RWPE2 (cell line): ENCODE results near the gene LGR5.

Experiments
- ATAC-seq: fragments of 200-7000 bp; cut with Tn5 transposase; 3 replicates; pipeline ENCODE4 v1.9.1; 2021; ENCODE audit warnings: low read depth
- DNase-seq: peaks from one replicate; pipeline ENCODE4 v3.0.0-alpha.2; 2020; ENCODE audit warnings: low spot score
- H3K27ac ChIP-seq: fragments of 450-650 bp; 2 replicates; pipeline ENCODE4 v1.5.1; 2017; ENCODE audit warnings: mild to moderate bottlenecking; ENCODE audit not compliant: poor library complexity, severe bottlenecking
- H3K27me3 ChIP-seq: fragments of 250-450 bp; sonication (Bioruptor Pico); 2 replicates; pipeline ENCODE4 v1.5.1; 2021; ENCODE audit warnings: mild to moderate bottlenecking, moderate library complexity; ENCODE audit not compliant: insufficient read depth, poor library complexity, severe bottlenecking
- H3K36me3 ChIP-seq: fragments of 250-450 bp; sonication (Bioruptor Pico); 2 replicates; pipeline ENCODE4 v1.5.1; 2020; ENCODE audit warnings: low read depth, mild to moderate bottlenecking, moderate library complexity
- H3K4me1 ChIP-seq: fragments of 250-450 bp; sonication (Bioruptor Pico); 2 replicates; pipeline ENCODE4 v1.5.1; 2021; ENCODE audit warnings: mild to moderate bottlenecking, moderate library complexity; ENCODE audit not compliant: insufficient read depth, poor library complexity, severe bottlenecking
- H3K4me3 ChIP-seq: fragments of 250-450 bp; sonication (Bioruptor Pico); 2 replicates; pipeline ENCODE4 v1.5.1; 2021; ENCODE audit warnings: mild to moderate bottlenecking, moderate library complexity; ENCODE audit not compliant: severe bottlenecking
- H3K9me3 ChIP-seq: fragments of 250-450 bp; sonication (Bioruptor Pico); 2 replicates; pipeline ENCODE4 v1.5.1; 2021; ENCODE audit warnings: mild to moderate bottlenecking, moderate library complexity; ENCODE audit not compliant: severe bottlenecking
- TF ChIP-seq, protein P1 (sequence below): fragments of 450-650 bp; IDR thresholded peaks from one replicate; pipeline ENCODE4 v1.5.1; 2017; ENCODE audit warnings: mild to moderate bottlenecking, moderate library complexity; ENCODE audit not compliant: poor library complexity, severe bottlenecking

The LGR5 gene

DNA sequence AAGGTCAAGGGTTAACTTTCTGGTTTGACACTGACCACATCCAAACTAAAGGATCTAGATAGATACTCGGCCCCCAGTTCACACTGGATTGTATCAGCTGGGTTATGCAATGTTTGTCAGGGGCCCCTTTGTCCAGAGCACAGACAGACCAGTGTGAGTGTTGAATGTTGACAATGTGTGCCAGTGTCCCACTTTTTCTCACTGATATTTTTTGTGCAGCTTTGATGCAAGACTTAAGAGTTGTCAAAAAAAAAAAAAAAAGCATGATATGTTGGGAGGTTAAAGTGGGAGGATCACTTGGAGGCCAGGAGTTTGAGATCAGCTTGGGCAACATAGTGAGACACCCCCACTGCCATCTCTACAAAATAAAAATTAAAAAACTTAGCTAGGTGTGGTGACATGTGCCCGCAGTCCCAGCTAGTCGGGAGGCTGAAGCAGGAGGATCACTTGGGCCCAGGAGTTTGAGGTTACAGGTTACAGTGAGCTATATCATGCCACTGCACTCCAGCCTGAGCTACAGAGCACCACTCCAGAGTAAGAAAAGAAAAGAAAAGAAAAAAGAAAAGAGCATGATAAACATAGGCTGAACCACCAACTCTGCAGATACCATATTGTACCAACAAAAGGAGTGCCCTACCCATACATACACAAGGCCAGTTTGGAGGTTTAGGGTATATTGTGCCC, 97.5 kb downstream of the LGR5 start:
- no peak for DNase-seq
- H3K27me3 ChIP-seq: no peaks in the 10 kb centered on the region
- H3K27ac ChIP-seq: no peak overlapping the region
- no peaks in the 10 kb centered on the region for H3K9me3 ChIP-seq
- TF ChIP-seq, protein P1, sequence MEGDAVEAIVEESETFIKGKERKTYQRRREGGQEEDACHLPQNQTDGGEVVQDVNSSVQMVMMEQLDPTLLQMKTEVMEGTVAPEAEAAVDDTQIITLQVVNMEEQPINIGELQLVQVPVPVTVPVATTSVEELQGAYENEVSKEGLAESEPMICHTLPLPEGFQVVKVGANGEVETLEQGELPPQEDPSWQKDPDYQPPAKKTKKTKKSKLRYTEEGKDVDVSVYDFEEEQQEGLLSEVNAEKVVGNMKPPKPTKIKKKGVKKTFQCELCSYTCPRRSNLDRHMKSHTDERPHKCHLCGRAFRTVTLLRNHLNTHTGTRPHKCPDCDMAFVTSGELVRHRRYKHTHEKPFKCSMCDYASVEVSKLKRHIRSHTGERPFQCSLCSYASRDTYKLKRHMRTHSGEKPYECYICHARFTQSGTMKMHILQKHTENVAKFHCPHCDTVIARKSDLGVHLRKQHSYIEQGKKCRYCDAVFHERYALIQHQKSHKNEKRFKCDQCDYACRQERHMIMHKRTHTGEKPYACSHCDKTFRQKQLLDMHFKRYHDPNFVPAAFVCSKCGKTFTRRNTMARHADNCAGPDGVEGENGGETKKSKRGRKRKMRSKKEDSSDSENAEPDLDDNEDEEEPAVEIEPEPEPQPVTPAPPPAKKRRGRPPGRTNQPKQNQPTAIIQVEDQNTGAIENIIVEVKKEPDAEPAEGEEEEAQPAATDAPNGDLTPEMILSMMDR: no peak
- H3K4me3 ChIP-seq: no peak overlapping the region
- H3K36me3 ChIP-seq: no peaks in the 10 kb centered on the region
- no peaks in the 10 kb centered on the region for H3K4me1 ChIP-seq
- no peak for ATAC-seq

DNA sequence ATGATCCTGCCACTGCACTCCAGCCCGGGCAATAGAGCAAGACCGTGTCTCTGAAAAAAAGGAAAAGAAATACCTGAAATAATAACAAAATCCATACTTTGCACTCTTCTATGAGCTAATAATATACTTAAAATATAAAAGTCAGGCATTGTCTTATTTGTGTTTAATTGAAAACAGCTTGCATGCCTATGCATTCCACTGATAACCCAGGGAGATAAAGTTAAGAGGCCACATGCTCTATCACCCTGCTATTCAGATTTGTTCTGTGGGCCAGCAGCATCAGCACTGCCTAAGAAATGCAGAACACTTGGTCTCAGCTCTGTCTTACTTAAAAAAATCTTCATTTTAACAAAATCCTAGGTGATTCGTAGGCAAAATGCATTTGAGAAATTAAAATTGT, 99.2 kb downstream of the LGR5 start:
- ATAC-seq: no peak
- TF ChIP-seq, protein P1: no peak

DNA sequence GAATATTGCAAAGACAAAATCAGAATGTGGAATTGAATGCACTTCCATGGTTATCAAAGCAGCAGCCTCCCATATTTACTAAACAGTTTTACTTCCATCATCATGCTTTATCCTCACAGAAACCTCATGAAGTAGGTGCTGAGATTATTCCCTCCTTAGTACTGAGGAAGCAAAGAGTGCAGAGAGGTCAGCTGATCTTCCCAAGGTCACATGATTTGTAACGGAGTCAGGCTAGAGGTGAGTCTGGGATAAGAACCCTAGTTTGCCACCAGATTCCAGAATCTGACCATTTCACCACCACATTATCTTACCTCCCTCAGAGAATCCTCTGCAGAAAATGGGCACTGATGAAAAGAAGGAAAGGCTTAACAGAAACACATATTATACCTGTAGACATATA, 102.0 kb downstream of the LGR5 start:
- Histone ChIP-seq H3K36me3 (no peaks in the 10 kb centered on the region), H3K27ac (no peak overlapping the region), H3K4me3 (no peak overlapping the region), H3K27me3 (no peaks in the 10 kb centered on the region), H3K4me1 (no peaks in the 10 kb centered on the region), H3K9me3 (no peaks in the 10 kb centered on the region)
- DNase-seq (no peak), ATAC-seq (no peak)
- TF ChIP-seq, protein P1: no peak

More for the DNA sequence above, 99.2 kb downstream of the LGR5 start:
- Histone ChIP-seq H3K9me3 (no peaks in the 10 kb centered on the region), H3K4me3 (no peak overlapping the region), H3K27ac (no peak overlapping the region), H3K4me1 (no peaks in the 10 kb centered on the region), H3K36me3 (no peaks in the 10 kb centered on the region), H3K27me3 (no peaks in the 10 kb centered on the region)
- DNase-seq: no peak

DNA sequence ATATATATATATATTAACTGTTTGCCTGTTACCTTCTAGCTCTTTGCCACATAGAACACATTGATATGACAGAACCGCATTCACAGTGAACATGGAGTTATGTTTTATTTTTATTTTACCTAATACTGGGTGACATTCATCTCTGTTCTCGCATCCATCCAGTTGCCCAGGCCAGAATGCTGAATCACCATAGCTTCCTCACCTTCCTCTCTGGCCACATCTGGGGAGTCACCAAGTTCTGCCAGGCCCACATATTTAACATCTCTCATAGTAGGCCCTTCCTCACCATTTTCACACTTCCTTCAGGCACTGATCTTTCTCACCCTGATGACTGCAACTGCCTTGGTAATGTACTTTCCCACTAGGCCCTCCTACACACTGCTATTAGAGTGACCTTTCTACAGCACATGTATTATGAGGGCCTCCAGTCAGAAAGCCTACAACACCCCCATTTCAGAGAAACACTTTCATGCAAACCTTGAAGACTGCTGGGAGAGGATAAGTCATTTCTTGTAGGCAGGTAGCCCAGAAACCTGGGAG, 106.8 kb downstream of the LGR5 start:
- H3K4me3 ChIP-seq: no peak overlapping the region
- no peak overlapping the region for H3K27ac ChIP-seq
- no peak for ATAC-seq
- no peaks in the 10 kb centered on the region for H3K4me1 ChIP-seq
- no peaks in the 10 kb centered on the region for H3K9me3 ChIP-seq
- H3K27me3 ChIP-seq: no peaks in the 10 kb centered on the region
- no peak for DNase-seq
- no peaks in the 10 kb centered on the region for H3K36me3 ChIP-seq
- TF ChIP-seq, protein P1: no peak

DNA sequence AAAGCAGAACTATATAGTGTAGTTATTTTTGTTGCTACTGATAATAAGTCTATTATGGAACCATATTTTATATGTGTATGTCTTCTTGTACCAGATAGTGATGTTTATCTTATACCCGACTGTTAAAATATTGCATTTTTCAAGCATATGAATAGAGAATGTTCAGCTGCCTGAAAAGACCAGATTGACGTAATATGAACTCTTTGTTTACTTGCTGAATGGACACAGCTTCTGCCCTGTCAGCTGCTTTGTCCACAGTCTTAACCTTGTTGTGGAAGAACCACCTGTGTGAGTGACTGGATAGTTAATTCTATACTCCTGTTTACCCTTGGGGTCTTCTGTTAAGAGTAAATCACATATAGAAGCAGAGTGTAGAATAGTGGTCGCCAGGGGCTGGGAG, 109.3 kb downstream of the LGR5 start:
- no peaks in the 10 kb centered on the region for H3K9me3 ChIP-seq
- no peaks in the 10 kb centered on the region for H3K36me3 ChIP-seq
- H3K27ac ChIP-seq: no peak overlapping the region
- no peak overlapping the region for H3K4me3 ChIP-seq
- H3K4me1 ChIP-seq: no peaks in the 10 kb centered on the region
- H3K27me3 ChIP-seq: no peaks in the 10 kb centered on the region
- ATAC-seq: no peak
- TF ChIP-seq, protein P1: no peak
- no peak for DNase-seq
